ENCODE data around the gene CEBPZOS. TPM values are rescaled to one million over a fixed set of nuclear protein-coding genes. Genes with fewer than 3 reads are reported as not detected.

CEBPZOS gene
- total RNA-seq, 1 donor = 21.4 TPM

GRCh38 chr2:37154785-37155184, 41.5 kb upstream of the CEBPZOS start:
- no peaks in the 10 kb centered on the region for H3K27me3 ChIP-seq (ENCODE audit: insufficient read depth, low read length)
- peaks cover 12% of the 10 kb centered on the region for H4K20me1 ChIP-seq (ENCODE audit: insufficient read depth, low read length)
- H3K9me3 ChIP-seq (ENCODE audit: low read depth, low read length) = no peaks in the 10 kb centered on the region
- no peak overlapping the region for H3K4me3 ChIP-seq (ENCODE audit: insufficient read depth, low read length)
- H3K4me1 ChIP-seq (ENCODE audit: insufficient read depth, low read length) = peaks cover 20% of the 10 kb centered on the region
- no peak for DNase-seq (ENCODE audit: insufficient read length, low spot score, missing footprints)
- H3K79me2 ChIP-seq (ENCODE audit: insufficient read depth, low read length) = peaks cover 63% of the 10 kb centered on the region
- no peak for TF ChIP-seq CTCF (IDR thresholded peaks at IDR 0.05; ENCODE audit: extremely low read depth, low read depth, low read length)
- H2AFZ ChIP-seq (ENCODE audit: low read length) = no peak overlapping the region
- H3K36me3 ChIP-seq (ENCODE audit: insufficient read depth, low read length) = peaks cover 2% of the 10 kb centered on the region
- H3K4me2 ChIP-seq (ENCODE audit: insufficient read depth, low read length) = no peak overlapping the region
- no peak overlapping the region for H3K27ac ChIP-seq (ENCODE audit: low read depth, low read length)

- H3K27ac ChIP-seq (ENCODE audit: low read depth, low read length) = peak overlapping the region; percentile 81
- no peak for TF ChIP-seq CTCF (IDR thresholded peaks at IDR 0.05; ENCODE audit: extremely low read depth, low read depth, low read length)
- H3K79me2 ChIP-seq (ENCODE audit: insufficient read depth, low read length) = peaks cover 50% of the 10 kb centered on the region
Measured at GRCh38 chr2:37156071-37156856, 40.0 kb upstream of the CEBPZOS start.

GRCh38 chr2:37156857-37157714, 39.2 kb upstream of the CEBPZOS start, which contains the start of gene EIF2AK2:
Gene EIF2AK2, minus strand, starts transcription at chr2:37156980. Its CDS starts 9,174 bp downstream, at chr2:37147806.
- H3K27me3 ChIP-seq (ENCODE audit: insufficient read depth, low read length) = no peaks in the 10 kb centered on the region
- peak within 1 kb of the TSS; percentile 94 for H3K4me3 ChIP-seq (ENCODE audit: insufficient read depth, low read length)
- TF ChIP-seq CTCF (IDR thresholded peaks at IDR 0.05; ENCODE audit: extremely low read depth, low read depth, low read length) = no peak
- peaks cover 15% of the 10 kb centered on the region for H3K4me1 ChIP-seq (ENCODE audit: insufficient read depth, low read length)
- peaks cover 43% of the 10 kb centered on the region for H3K79me2 ChIP-seq (ENCODE audit: insufficient read depth, low read length)
- peak within 1 kb of the TSS; percentile 81 for H3K27ac ChIP-seq (ENCODE audit: low read depth, low read length)
- no peaks in the 10 kb centered on the region for H3K9me3 ChIP-seq (ENCODE audit: low read depth, low read length)
- H2AFZ ChIP-seq (ENCODE audit: low read length) = peak within 1 kb of the TSS; percentile 97
- H4K20me1 ChIP-seq (ENCODE audit: insufficient read depth, low read length) = peaks cover 4% of the 10 kb centered on the region
- H3K4me2 ChIP-seq (ENCODE audit: insufficient read depth, low read length) = peak within 1 kb of the TSS; percentile 97
- peaks cover under 1% of the 10 kb centered on the region for H3K36me3 ChIP-seq (ENCODE audit: insufficient read depth, low read length)
- peak; percentile 99 for DNase-seq (ENCODE audit: insufficient read length, low spot score, missing footprints)

More at GRCh38 chr2:37156071-37156856, 40.0 kb upstream of the CEBPZOS start:
- peak overlapping the region; percentile 97 for H3K4me2 ChIP-seq (ENCODE audit: insufficient read depth, low read length)
- peak overlapping the region; percentile 75 for H2AFZ ChIP-seq (ENCODE audit: low read length)
- H3K9me3 ChIP-seq (ENCODE audit: low read depth, low read length) = no peaks in the 10 kb centered on the region
- peak overlapping the region; percentile 94 for H3K4me3 ChIP-seq (ENCODE audit: insufficient read depth, low read length)
- H3K4me1 ChIP-seq (ENCODE audit: insufficient read depth, low read length) = peaks cover 17% of the 10 kb centered on the region
- H4K20me1 ChIP-seq (ENCODE audit: insufficient read depth, low read length) = peaks cover 8% of the 10 kb centered on the region
- no peaks in the 10 kb centered on the region for H3K27me3 ChIP-seq (ENCODE audit: insufficient read depth, low read length)
- peaks cover 2% of the 10 kb centered on the region for H3K36me3 ChIP-seq (ENCODE audit: insufficient read depth, low read length)
- peak; percentile 92 for DNase-seq (ENCODE audit: insufficient read length, low spot score, missing footprints)

Data from osteoblast (primary cell).